HG03378 (cell line): ENCODE results near the gene CLTA.
"Not testable (repeated sequence)": the region's sequence is repeated elsewhere in the genome, so short reads cannot be mapped to it uniquely, and the experiment has no call there.

Experiments
- ATAC-seq: cut with Tn5 transposase; IDR thresholded peaks from one replicate; pipeline ENCODE4 v1.9.1; 2021; ENCODE audit warnings: mild to moderate bottlenecking, moderate library complexity; ENCODE audit not compliant: unreplicated experiment

CLTA gene

DNA sequence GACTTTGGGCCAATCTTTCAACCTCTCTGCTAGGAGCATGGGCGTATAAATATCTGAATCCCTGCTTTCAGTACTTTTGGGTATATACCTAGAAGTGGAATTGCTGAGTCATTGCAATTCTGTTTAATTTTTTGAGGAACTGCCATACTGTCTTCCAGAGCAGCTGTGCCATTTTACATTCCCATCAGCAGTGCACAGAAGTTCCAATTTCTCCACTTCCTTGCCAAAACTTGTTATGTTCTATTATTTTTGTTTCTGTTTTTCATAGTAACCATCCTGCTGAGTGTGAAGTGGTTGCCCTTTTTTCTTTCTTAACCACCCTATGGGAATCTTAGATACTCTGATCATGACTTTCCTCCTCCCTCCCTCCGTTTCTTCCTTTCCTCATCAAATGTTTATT lies 32.6 kb upstream of the CLTA start:
- no peak for ATAC-seq

- no peak for ATAC-seq
Observed at GRCh38 chr9:36158917-36159316, 31.8 kb upstream of the CLTA start.

GRCh38 chr9:36159509-36159908 lies 31.2 kb upstream of the CLTA start:
- ATAC-seq = not testable (repeated sequence)

- ATAC-seq = not testable (repeated sequence)
Observed at GRCh38 chr9:36160126-36160525, 30.6 kb upstream of the CLTA start.

DNA sequence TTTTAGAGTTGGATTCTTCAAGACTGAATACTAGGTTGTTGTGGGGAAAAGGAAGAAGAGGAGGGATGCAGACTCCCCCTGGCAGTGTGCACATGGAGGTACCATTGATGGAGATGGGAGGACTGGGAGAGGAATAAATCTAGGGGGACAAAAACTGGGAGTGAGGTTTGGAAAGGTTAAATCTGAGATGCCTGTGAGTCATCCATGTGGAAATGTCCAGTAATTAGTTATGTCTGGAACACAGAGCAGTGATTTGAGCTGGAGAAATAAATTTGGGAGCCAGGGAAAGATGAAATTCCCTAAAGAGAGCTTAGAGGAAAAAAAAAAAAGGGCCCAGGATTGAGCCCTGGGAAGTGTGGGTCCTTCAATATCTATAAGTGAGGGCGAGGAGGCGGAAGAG lies 29.5 kb upstream of the CLTA start:
- no peak for ATAC-seq

GRCh38 chr9:36162211-36162738 lies 28.4 kb upstream of the CLTA start:
- ATAC-seq = no peak

- ATAC-seq = no peak
Observed at GRCh38 chr9:36163049-36163785, 27.5 kb upstream of the CLTA start.

DNA sequence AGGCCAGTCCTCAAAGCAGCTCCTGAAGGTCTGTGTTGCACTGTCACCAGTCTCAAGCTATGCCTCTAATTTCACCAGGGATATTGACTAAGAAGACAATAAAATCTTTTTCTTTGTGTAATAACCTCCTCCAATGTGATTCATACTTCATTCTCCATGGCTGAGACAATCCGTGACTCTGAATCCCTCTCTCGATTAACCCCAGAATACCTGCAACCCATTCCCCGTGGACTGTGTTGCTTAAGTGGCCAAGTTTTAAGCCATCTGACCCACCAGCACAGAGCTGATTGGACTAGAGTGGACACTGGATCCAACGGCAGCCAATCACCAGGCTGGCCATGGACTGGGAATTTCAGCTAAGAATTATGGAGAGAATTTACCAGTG lies 26.9 kb upstream of the CLTA start:
- no peak for ATAC-seq

DNA sequence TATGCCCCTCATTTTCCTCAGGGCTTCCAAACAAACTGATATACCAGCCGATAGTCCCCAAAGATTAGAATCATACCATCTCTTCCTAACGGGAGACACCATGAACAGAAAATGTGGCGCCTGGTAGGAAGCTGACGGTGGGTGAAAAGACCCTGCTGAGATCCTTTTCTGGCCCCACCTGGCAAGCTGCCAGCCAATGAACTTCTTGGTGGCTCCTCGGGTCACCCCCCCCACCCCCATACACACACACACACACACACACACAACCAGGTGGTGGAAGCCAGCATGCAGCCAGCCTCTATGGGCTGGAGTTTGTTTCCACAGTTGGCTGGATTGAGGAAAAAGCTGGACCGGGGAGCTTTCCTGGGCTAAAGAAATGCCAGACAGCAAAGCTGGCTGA lies 26.3 kb upstream of the CLTA start:
- ATAC-seq = no peak

DNA sequence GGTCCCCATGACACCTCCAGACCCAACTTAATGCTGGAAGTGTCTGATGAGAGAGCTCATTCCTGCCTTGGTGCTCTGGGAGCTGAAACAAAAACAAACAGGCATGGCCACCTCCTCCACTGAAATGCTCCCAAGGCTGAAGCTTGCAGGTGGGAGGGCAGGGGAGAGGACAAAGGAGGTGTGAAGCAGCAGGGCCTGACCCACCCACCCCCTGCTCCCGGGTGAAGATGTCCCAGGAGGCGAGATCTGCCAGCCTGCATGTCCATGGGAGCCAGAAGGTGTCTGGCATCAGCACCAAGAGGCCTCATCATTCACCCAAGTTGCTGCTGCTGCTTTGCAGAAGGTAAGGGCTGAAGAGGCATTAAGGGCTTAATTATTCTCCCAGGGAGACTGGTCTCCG lies 25.7 kb upstream of the CLTA start:
- no peak for ATAC-seq

DNA sequence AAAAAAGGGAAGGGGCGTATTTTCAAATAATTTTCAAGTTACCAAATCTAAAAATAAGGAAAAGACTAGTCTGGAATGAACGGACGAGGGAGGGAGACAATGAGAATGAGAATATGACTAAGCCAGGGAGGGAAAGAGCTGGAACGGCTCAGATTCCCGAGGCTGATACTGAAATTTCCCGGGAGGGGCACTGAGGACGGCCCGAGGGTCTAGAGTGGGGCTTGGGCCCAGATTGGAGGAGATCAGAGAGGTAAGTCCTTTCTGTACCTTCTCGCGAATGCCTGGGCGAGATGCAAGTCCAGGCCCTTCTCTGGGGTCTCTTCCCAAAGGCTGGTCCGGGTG lies 24.9 kb upstream of the CLTA start:
- ATAC-seq = no peak

- ATAC-seq = no peak
Observed at GRCh38 chr9:36166168-36166927, 24.4 kb upstream of the CLTA start.

- no peak for ATAC-seq
Observed at GRCh38 chr9:36169166-36169565, 21.6 kb upstream of the CLTA start, which contains the start of gene CCIN. Gene CCIN, plus strand, starts transcription at chr9:36169388. Its CDS starts 115 bp downstream, at chr9:36169503.

DNA sequence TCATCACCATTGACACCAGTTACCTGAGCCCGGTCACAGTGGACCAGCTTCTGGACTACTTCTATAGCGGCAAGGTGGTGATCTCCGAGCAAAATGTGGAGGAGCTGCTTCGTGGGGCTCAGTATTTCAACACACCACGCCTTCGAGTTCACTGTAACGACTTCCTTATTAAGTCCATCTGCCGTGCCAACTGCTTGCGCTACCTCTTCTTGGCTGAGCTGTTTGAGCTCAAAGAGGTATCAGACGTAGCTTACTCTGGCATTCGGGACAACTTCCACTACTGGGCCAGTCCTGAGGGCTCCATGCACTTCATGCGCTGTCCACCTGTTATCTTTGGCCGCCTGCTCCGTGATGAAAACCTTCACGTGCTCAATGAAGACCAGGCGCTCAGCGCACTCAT lies 21.0 kb upstream of the CLTA start:
- ATAC-seq = no peak

DNA sequence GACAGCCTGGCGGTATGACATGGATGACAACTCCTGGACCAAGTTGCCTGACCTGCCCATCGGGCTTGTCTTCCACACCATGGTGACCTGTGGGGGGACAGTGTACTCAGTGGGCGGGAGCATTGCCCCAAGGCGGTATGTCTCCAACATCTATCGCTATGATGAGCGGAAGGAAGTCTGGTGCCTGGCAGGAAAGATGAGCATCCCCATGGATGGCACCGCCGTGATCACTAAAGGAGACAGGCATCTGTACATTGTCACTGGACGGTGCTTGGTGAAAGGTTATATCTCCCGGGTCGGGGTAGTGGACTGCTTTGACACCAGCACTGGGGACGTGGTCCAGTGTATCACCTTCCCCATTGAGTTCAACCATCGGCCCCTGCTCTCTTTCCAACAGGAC lies 20.2 kb upstream of the CLTA start:
- ATAC-seq = no peak

GRCh38 chr9:36173861-36174260 lies 16.9 kb upstream of the CLTA start:
- ATAC-seq = no peak

GRCh38 chr9:36174271-36174670 lies 16.4 kb upstream of the CLTA start:
- no peak for ATAC-seq

DNA sequence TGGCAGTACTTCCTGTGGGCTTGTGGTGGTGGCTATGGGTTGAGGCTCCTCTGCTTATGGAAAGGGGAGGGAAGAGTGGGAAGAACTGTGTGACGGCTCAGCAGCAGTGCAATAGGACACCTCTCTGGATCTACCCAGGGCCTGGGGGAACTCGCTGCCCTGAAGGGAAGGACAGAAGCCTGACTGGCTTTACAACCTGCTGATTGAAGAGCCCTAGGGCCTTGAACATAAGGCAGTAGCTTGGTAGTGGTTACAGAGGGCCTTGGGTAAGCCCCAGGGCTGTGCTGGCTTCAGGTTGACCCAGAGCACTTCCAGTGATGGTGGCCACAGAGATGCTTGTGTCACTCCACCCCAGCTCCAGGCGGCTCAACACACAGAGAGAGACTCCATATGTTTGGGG lies 16.0 kb upstream of the CLTA start:
- no peak for ATAC-seq

- not testable (repeated sequence) for ATAC-seq
Observed at GRCh38 chr9:36175209-36175608, 15.5 kb upstream of the CLTA start.

DNA sequence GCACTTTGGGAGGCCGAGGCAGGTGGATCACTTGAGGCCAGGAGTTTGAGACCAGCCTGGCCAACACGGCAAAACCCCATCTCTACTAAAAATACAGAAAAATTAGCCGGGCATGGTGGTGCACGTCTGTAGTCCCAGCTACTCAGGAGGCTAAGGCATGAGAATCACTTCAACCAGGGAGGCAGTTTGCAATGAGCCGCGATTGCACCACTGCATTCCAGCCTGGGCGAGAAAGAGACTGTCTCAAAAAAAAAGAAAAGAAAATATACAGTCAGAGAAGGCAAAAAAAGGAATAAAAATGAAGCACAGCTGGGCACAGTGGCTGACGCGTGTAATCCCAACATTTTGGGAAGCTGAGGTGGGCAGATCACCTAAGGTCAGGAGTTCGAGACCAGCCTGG lies 14.2 kb upstream of the CLTA start:
- not testable (repeated sequence) for ATAC-seq

GRCh38 chr9:36177571-36177970 lies 13.2 kb upstream of the CLTA start:
- no peak for ATAC-seq

DNA sequence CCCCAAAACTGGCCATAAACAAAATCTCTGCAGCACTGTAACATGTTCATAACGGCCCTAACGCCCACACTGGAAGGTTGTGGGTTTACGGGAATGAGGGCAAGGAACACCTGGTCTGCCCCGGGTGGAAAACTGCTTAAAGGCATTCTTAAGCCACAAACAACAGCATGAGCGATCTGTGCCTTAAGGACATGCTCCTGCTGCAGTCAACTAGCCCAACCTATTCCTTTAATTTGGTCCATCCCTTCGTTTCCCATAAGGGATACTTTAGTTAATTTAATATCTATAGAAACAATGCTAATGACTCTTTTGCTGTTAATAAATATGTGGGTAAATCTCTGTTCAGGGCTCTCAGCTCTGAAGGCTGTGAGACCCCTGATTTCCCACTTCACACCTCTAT lies 10.5 kb upstream of the CLTA start:
- ATAC-seq = not testable (repeated sequence)
